GM19193 (cell line): ENCODE measurements around the gene PABPN1.

Experiments used
- POLR2A ChIP-seq: IDR thresholded peaks from 4 replicates; pipeline ENCODE4 v1.6.1; 2011; ENCODE audit not compliant: insufficient read depth, insufficient read length; ENCODE audit errors: extremely low read depth

Gene PABPN1

GRCh38 chr14:23319746-23320583, 1.3 kb upstream of the PABPN1 start:
- TF ChIP-seq POLR2A = no peak

- peak; percentile 32 for TF ChIP-seq POLR2A
Measured at GRCh38 chr14:23321572-23322547, 603 bp downstream of the PABPN1 start.

- TF ChIP-seq POLR2A = no peak
Measured at GRCh38 chr14:23322568-23323517, 1.6 kb downstream of the PABPN1 start.

GRCh38 chr14:23323838-23324454, 2.7 kb downstream of the PABPN1 start:
- TF ChIP-seq POLR2A = no peak

- no peak for TF ChIP-seq POLR2A
Measured at GRCh38 chr14:23324455-23324846, 3.2 kb downstream of the PABPN1 start.

GRCh38 chr14:23324993-23325392, 3.7 kb downstream of the PABPN1 start:
- no peak for TF ChIP-seq POLR2A

GRCh38 chr14:23326491-23327332, 5.5 kb downstream of the PABPN1 start:
- peak; percentile 39 for TF ChIP-seq POLR2A

GRCh38 chr14:23327947-23328744, 6.9 kb downstream of the PABPN1 start:
- TF ChIP-seq POLR2A = no peak

- no peak for TF ChIP-seq POLR2A
Measured at GRCh38 chr14:23335623-23336022, 14.4 kb downstream of the PABPN1 start.

- TF ChIP-seq POLR2A = no peak
Measured at GRCh38 chr14:23339506-23340268, 18.4 kb downstream of the PABPN1 start.

GRCh38 chr14:23344481-23344880, 23.2 kb downstream of the PABPN1 start:
- no peak for TF ChIP-seq POLR2A
